DOHH2 (cell line): Measurements from ENCODE around the gene RNF17.

Experiments used
- EZH2phosphoT487 ChIP-seq: fragments of 200-600 bp; sonication (generic); IDR thresholded peaks from 2 replicates; pipeline ENCODE4 v1.6.1; 2017; ENCODE audit warnings: borderline replicate concordance, mild to moderate bottlenecking, antibody characterized with exemption, low read length, moderate library complexity, mixed read lengths
- TF ChIP-seq, protein P1 (sequence below): fragments of 200-600 bp; sonication (generic); IDR thresholded peaks from one replicate; pipeline ENCODE4 v1.5.1; 2014; ENCODE audit warnings: antibody characterized with exemption, mild to moderate bottlenecking, low read depth, low read length; ENCODE audit not compliant: poor library complexity, severe bottlenecking

DNA sequence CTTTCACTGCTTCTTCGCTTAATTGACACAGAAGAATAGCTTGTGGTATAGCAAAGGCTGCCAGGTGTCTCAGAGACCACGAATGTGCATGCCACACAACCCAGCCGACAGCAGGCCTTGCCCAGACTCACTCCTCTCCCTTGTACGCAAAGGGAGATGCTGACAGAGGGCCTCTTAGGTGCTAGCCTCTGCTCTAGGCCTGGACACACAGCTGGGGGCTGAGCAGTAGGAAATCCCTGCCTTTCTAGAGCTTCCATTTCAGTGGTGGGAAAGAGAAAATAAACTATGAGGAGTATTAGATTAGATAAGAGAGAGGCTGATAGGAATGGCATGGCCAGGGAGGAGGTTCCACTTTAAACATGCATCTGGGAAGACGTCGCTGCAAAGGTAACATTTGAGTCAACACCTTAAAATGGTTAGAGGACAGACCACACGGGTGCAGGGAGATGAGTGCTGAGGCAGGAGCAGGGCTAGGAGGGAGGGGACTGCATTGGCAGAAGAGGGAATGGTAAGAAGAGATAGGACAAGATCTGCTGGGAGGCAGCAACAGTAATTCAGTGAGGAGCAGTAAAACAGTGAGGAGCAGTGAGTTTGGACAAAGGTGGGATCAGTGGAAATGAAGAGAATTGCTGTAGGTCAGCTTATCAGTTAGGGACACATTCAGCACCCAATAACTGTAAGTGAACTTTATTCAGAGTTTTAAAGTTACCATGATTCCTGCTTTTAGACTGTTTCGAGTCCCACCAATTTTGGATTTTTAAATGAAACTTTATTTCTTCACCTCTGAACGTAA, 100.0 kb downstream of the RNF17 start:
- TF ChIP-seq, protein P1, sequence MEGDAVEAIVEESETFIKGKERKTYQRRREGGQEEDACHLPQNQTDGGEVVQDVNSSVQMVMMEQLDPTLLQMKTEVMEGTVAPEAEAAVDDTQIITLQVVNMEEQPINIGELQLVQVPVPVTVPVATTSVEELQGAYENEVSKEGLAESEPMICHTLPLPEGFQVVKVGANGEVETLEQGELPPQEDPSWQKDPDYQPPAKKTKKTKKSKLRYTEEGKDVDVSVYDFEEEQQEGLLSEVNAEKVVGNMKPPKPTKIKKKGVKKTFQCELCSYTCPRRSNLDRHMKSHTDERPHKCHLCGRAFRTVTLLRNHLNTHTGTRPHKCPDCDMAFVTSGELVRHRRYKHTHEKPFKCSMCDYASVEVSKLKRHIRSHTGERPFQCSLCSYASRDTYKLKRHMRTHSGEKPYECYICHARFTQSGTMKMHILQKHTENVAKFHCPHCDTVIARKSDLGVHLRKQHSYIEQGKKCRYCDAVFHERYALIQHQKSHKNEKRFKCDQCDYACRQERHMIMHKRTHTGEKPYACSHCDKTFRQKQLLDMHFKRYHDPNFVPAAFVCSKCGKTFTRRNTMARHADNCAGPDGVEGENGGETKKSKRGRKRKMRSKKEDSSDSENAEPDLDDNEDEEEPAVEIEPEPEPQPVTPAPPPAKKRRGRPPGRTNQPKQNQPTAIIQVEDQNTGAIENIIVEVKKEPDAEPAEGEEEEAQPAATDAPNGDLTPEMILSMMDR: no peak
- no peak for TF ChIP-seq EZH2phosphoT487
